GM21723 (cell line): ENCODE measurements around the gene MAGEF1.
"Not testable (repeated sequence)": the region's sequence is repeated elsewhere in the genome, so short reads cannot be mapped to it uniquely, and the experiment has no call there.

Experiments used
- ATAC-seq: cut with Tn5 transposase; IDR thresholded peaks from one replicate; pipeline ENCODE4 v1.9.1; 2021; ENCODE audit warnings: mild to moderate bottlenecking, moderate library complexity; ENCODE audit not compliant: unreplicated experiment

Gene MAGEF1

DNA sequence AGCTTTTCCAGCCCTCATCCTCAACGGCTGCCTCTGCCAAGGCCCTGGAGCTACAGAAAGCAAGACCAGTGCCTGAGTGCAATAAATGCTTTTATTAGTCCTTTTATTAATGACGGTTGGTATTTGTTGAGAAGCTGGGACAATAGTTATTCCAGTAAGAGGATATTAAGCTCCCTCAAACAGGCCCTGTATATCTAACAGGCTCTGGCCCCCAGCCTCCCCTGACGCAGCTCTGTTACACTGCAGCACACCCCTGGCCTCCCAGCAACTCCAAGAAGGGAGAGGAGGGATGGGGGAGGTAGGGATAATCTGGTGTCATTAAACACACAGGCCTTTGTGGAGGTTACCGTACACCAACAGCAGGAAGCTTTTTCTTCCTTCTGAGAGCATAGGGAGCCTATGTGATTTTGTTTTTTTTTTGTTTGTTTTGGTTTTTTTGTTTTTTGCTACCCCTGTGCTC, 30.8 kb upstream of the MAGEF1 start:
- ATAC-seq, result no peak

DNA sequence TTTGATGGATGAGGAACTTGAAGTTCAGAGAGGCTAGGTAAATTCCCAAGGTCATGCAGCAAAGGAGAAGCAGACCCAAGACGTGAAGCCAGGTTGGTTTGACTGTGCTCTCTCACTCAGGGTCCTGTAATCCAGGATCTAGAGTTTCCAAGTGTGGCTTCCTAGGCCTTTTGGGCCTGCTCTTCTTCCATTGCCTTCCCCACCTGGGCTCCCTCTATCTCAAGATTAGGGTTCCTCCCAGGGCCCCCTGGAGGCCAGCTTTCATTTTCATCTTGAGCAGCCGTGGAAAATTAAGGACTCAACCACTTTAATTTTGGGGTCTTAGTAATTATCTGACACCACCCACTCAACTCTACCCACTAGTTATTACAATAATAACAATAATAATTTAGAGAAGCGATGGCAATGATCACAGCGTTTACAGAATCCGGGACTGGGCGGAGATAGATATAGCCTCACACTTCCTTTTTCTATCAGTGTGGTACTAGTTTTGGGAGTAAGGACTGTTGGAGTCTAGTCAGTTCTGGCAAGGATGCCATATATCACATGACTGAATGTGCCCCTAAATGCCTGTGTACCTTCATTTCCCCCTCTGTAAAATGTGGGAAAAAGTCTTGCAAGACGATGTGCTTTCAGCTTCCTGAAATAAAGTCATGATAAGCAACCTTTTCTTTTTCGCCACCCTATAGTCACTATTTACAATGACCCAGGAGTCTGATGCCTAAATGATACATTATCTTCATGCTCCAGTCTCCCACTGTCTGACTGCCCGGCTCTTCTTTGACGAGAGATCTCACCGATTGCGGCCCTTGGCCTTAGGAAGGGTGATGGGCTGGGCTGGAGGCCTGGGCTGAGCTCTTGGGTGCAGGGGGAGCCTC, 30.2 kb upstream of the MAGEF1 start:
- no peak for ATAC-seq

DNA sequence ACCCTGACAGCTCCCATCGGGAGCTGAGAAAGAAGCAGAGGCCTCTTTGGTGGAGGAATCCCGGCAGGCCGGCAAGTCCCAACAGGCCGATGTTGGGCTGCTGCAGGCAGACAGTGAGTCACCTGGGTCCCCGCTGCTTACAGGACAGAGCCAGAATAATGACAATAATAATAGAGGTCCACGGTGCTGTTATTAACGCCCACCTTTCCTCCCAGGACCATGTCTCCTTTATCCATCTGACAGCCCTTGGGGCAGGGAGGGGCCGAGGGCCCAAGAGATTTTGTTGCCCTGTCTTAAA, 29.3 kb upstream of the MAGEF1 start:
- no peak for ATAC-seq

DNA sequence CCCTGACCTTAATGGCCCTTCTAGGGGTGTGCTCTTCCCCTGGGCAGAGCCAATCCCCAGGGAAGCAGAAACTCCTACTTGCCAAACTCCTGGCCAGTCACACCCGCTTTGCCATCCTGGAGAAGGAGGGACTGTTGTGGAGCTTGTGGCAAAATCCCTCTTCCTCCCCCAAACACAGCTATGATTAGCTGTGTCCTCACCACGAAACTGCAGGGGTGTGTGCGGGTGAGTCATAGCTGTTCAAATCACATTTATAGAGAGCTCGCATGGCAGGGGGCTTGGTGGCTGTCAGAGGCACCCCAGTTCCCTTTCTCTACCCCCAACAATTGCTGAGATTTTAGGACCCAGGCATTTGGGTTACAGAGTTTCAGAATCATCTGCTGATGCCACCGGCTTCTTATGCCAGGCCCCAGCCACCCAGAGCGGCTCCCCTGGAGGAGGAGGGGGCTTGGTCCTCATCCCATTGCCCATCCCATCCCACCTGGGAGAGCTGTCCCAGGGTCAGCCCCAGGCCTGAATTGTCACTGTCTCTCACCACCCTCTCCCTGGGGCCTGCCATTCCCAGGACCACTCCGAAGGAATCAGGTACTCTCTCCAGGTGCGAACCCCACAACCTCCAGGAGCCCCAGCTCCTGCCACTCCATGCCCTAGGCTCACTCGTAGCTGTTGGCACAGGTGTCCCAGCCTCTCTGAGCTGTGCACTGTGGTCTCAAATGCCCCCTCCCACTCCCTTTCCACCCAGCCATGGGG, 28.8 kb upstream of the MAGEF1 start:
- ATAC-seq, result no peak

DNA sequence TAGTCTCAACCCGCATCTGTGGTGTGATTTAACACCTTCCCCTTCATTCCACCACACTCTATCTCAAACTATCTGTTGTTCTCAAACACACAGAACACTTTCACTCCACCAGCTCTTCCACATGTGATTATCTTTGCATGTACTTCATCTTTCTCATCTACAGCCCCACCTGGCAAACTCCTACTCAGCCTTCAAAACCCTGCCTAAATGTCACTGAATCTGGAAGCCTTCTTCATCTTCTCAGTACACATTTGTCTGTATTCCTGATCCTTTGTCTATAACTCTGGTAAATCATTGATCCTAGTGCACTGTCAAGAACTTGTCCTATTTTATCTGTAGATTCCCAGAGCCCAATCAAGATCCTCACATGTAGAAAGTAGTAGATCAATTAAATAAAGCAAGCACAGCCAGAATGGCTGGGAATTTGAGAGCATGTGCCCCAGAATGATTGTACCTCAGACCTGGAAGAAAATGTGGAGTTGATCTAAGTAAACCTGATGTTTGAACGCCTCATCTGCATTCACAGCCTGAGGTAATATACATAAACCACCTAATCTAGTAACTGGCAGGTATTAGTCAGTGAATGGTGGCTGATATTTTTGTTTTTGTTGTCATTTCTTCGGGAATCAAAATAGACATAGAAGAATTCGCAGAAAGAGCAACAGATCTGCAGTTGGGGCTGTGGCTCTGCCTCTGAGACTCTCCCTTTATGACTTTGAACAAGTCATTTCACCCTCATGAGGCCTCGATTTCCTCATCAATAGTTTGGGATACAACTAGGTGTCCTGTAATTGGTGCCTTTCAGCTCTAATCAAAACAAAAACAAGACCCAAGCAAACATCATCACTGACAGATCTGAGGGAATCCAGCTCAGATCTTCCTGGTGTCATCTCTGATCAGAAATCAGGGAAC, 28.0 kb upstream of the MAGEF1 start:
- no peak for ATAC-seq

DNA sequence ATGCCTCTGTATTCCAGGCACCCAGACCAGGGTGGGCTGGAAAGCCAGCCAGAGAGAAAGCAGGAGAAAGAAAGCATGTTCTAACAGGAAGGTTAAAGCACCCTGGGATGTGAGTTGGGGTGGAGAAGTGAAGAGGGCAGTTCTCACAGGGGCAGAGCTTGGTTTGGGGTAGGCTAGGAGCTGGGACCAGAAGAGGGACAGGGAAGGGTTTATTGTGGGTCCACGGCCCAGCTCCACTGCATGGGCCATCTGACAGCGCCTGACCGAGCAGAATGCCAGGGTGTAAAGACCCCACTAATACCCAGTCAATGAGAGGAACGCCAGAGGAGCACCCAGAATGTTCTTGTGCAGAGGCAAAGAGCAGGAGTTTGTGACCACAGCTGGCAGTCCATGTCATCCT, 27.1 kb upstream of the MAGEF1 start:
- no peak for ATAC-seq

DNA sequence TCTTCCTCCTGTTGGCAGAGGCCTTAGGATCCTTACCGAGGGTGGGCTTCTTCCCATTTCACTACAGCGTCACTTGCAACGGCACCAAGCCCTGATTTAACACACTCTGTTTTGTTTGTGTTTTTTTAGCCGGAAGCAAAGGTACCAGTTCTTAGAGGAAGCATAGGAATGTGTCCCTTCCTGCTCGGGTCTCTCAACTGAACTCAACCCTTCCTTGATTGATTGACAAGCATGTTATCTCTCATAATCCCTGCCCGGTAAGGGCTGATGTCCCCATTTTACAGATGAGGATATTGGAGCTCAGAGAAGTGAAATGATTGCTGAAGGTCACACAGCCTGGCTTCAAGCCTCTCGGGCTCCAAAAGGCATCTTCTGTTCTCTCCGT, 26.6 kb upstream of the MAGEF1 start:
- ATAC-seq, result no peak

DNA sequence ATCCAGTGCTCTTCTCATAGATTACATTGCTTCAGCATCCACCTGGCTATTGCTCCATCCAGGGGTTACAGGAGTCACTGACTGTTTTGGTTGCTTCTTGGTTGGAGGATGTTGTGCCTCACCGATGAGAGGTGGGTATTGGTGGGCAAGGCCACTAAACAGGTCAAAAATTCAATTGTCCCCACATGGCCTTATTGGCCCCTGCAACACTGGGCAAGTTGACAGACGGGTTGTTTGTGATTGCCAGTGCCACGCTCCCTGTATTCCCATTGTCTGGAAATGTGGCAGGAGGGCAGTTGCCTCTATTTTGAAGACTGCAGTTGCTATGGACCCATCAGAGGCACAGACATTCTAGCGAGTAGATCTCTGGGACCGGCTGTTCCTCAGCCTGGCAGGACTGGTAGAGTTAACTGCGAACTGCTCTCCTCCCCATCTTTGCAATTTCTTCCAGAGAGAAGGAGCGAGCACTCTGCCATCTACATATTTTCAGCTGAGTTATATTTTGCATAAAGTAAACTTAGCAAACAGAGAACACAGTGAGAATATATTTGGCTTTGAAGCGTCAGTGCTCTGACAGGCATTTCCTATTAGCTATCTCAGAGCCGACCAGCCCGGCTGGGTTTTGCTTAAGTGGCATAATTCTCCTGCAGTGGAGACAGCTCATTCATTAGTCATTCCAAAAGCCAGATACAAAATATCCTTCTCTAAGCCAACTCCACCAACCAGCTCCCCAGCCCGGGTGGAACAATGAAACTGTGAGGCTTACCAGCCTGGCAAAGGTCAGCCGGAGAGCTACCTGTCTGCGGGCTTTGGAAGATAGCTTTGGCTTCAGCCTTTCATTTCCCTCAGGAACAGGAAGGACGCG, 26.0 kb upstream of the MAGEF1 start:
- no peak for ATAC-seq

DNA sequence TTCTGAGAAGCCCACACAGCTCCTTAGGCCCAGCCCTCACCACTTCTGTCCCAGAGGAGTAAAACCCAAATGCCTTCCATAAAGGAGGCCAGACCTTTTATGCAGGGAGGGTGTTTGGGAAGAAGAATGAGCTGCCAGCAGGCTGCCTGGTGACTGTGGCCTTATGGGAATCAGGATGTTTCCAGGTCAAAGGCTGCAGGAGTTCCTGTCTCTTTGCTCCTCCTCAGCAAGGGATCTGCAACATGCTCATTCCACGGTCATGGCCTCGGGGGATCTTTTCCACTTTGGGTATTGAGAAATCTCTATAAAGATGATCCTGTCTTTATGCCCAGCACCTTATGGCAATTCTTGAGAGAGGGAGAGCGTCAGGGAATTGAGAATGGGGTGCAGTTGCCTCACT, 25.2 kb upstream of the MAGEF1 start:
- ATAC-seq, result no peak

DNA sequence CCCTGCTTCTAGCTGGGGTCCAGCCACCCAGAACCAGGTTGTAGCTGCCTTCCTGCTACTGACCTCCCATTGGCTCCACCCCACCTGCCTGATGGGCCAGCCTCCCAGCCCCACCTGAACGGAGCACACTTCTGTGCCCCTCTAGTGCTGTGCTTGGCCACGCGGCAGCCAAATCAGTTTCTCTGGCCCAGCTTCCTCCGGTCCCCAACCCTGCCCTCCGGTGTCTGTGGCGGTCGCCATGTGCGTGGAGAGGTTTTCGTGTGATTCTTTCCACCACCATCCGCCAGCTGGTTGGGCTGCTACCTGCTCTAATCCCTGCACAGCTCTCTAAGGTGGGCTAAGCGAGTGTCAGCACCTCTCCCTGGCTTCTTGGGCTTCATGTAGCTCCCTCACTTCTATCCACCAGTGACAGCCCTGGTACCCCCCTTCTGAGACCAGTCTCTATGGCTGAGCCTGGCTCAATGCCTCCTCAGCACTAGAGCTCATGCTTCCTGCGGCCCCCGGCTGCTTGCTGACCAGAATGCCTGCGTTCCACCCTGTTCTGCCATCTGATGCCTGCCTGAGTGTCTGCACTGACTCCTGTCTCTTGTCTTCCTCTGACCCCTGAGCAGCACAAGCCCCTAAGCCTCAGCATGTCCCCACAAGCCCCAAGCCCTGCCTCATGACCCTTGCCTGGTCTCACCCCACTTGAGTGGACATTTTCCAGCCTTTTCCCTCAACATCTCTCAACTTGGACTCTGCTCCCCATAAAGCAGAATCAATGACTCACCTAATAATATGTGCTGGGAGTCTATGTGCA, 23.2 kb upstream of the MAGEF1 start:
- no peak for ATAC-seq

DNA sequence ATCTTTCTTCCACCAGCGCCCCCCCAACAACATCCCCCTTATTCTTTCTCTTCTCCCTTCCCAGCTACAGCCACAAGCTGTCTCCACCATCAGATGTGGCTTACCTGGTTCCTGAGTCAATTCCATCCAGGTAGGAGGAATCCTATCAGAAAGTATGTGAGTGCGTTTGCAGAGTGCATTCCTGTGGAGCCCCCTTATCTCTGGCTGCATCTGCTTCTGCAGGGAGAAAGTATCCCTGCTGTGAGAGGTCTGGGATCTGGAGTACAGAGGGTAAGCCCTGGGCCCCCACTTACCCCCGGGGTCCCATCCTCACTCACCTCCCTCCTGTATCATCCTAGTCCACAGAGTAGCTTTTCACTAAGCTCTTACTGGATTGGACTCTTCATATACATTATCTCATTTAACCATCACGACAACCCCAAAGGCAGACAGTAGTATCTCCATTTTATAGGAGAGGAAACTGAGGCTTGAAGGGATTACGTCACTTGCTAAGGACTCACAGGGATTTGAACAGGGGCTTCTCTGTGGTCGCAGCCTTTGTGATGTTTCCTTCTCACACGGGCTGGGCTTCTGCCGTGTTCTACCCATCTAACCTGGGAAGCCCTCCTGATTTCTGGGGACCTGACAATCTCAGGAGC, 22.2 kb upstream of the MAGEF1 start:
- no peak for ATAC-seq

DNA sequence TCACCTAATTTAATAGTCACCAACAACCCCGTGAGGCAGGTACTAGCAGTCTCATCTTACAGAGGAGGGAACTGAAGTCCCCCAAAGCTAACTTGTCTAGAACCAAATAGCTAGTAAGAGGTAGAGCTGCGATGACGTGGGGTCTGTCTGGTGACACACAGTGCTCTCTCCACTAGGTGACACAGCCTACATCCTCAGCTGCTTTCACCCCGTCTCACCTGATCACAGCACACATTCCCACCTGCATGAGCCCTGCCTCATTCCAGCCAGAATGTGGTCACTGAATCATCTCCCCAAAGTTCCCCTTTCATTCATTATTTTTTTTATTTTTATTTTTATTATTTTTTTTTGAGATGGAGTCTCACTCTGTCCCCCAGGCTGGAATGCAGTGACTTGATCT, 21.3 kb upstream of the MAGEF1 start:
- ATAC-seq, result no peak

DNA sequence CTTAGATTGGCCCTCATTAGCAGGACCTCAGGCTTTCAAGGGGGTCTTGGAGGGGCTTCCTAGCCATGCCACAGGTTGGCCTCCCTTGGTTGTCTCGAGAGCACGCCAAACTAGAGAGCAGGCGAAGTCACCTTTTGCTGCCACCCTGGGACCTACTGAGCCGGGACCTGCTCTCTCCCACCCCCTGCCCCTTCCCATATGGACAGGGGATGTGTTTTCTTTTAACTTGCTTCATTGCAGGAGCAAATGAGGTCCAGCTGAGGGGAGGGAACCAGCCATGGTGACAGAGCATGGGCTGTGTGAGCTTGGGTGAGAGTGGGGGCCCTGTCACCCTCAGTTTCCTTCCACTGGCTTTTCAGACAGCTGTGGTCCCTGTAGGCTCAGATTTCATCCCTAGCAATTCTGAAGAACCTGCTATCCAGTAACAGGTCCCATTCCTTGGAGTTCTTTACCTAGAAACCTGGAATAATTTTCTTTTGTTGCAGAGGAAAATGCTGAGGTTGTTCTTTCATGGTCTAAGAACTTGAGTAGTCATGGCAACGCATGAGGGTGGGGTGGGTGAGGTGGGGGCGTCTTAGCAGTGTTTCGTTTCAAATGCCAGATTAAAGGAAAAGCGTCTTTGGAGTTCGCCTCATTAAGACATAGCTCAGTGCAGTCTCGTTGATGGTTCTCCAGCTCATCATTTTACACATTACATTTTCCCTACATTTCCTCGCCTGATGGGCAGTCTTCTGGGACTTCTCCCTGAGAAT, 20.1 kb upstream of the MAGEF1 start:
- no peak for ATAC-seq

DNA sequence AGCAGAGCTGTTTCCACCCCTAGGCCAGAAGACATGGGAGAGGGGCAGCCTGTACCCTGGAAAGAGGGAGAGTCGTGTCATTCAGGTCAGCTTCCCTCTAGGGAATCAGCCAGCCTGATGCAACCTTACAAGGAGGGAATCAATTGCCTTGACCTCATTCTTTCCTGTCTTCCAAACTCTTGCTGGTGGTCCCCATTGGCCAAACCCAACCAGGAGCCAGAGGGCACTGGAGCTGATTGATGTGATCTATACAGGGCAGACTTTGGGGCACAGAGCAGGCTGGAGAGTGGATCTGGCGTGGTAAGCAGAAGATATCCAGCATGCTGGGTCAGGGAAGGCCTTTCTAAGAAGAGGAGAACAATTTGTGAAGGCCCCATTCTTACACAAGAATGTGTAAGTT, 19.1 kb upstream of the MAGEF1 start:
- ATAC-seq, result no peak

DNA sequence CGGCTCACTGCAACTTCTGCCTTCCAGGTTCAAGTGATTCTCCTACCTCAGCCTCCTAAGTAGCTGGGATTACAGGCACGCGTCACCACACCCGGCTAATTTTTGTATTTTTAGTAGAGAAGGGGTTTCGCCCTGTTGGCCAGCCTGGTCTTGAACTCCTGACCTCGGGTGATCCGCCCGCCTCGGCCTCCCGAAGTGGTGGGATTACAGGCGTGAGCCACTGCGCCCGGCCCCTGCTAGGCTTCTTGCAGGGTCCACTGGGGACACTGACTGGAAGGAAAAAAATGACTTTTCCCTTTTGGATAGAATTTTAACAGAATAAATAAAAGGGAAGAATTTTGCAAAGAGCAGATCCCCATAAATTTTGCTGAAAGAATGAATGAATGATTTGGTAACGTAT, 17.3 kb upstream of the MAGEF1 start:
- ATAC-seq, result not testable (repeated sequence)

DNA sequence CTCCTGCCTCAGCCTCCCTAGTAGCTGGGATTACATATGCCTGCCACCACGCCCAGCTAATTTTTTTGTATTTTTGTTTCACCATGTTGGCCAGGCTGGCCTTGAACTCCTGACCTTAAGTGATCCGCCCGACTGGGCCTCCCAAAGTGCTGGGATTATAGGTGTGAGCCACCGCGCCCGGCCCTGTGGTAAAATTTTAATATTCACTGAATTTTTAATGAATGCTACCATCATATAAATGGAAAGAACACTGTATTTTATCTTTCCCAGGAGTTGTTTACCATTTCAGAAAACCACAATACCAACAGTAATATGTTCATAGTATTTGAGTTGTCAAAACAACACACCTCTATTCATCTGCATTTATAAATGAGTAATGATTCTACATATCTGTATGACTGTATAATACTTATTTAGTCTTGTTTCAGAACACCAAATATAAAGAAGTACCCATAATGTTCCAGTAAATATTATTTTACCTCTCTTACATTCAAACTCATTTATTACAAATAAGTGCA, 16.2 kb upstream of the MAGEF1 start:
- no peak for ATAC-seq

DNA sequence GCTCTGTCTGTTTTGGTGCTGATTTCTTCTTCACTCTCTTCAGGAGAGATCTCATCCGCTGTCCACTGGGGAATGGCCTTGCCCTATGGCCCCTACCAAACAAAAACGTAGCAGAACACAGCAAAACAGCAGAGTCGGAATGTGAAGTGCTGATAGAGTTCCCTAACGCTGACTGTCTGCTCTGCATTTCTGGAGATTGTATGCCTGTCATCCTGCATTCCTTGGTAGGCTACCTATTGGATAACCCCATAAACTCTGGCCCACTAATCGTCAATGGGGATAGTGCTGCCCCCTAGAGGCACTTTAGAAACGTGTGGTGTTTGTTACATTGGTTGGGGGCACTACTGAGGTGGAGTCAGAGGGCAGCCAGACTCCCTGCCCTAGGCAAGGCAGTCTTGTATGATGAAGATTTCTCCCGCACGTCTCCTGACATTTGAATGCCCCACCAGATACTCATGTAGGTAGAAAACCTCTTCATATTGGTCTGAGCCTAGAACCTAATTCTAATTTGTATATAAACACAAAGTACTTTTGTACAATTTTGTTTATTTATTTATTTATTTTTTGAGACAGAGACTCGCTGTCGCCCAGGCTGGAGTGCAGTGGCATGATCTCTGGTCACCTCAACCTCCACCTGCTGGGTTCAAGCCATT, 15.6 kb upstream of the MAGEF1 start:
- no peak for ATAC-seq

DNA sequence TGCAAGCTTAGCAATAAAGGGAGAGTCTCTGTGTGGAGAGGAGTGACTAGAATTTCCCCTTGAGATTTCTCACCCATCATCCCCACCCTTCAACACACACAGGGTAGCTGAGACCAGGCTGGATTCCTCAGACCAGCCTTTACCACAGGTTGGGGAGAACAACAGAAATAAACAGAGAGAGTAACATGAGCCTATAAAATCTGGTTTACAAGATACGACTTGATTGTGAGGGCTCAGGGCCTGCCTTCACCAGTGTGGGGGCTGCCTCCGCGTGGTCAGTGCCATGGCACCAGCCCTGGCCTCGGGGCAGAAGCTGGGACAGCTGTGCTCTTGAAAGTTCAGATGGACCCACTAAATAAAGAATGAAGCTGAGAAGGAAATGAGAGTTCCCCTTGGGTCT, 14.6 kb upstream of the MAGEF1 start:
- no peak for ATAC-seq
